Peyer's patch (tissue), 4 donors: ENCODE data around the gene GKN1. TPM values are rescaled to one million over a fixed set of nuclear protein-coding genes. Genes with fewer than 3 reads are reported as not detected.

ENCODE experiments used
- DNase-seq, 3 donors: peaks; one replicate each; pipeline ENCODE4 v3.0.0-alpha.2; 2017 to 2019
- H3K27ac ChIP-seq, 4 donors: fragments of 200-600 bp; sonication (generic); one replicate each; pipeline ENCODE4 v1.5.1; 2016 to 2019
- H3K27me3 ChIP-seq, 2 donors: fragments of 200-600 bp; sonication (generic); one replicate each; pipeline ENCODE4 v1.5.1; 2019
- H3K36me3 ChIP-seq, 3 donors: fragments of 200-600 bp; sonication (generic); one replicate each; pipeline ENCODE4 v1.5.1; 2016 to 2019
- H3K4me1 ChIP-seq, 4 donors: fragments of 200-600 bp; sonication (generic); one replicate each; pipeline ENCODE4 v1.5.1; 2016 to 2019
- H3K4me3 ChIP-seq, 4 donors: fragments of 200-600 bp; sonication (generic); 1 replicate in 3 of 4; 2 replicates in 1 of 4; pipeline ENCODE4 v1.5.1; 2016 to 2019; ENCODE audit warnings: mild to moderate bottlenecking in 1 of 4
- H3K9me3 ChIP-seq, 4 donors: fragments of 200-600 bp; sonication (generic); one replicate each; pipeline ENCODE4 v1.5.1; 2016 to 2019; ENCODE audit warnings: mild to moderate bottlenecking in 1 of 4
- POLR2A ChIP-seq, 2 donors: fragments of 450-650 bp; IDR thresholded peaks; one replicate each; pipeline ENCODE4 v1.5.1; 2017; ENCODE audit warnings: antibody characterized with exemption in 2 of 2, mild to moderate bottlenecking in 2 of 2, moderate library complexity in 2 of 2
- total RNA-seq, 4 donors: library from RNA; depleted of rRNA; stranded (reverse); fragments of >200 nt; gene quantifications; one replicate each; pipeline ENCODE4 v1.1.0, GENCODE V29; 2016
- TF ChIP-seq, protein P1 (sequence below), 6 experiments: fragments of 450-650 bp in 4 of 6; fragments of 200-600 bp in 2 of 6; sonication (generic) in 1 of 6; IDR thresholded peaks; one replicate each; pipeline ENCODE4 v1.5.1; 2017 to 2019; ENCODE audit warnings: antibody characterized with exemption in 6 of 6, mild to moderate bottlenecking in 3 of 6, moderate library complexity in 1 of 6

Gene GKN1
- total RNA-seq, 4 donors from 2014 or later = not detected

DNA sequence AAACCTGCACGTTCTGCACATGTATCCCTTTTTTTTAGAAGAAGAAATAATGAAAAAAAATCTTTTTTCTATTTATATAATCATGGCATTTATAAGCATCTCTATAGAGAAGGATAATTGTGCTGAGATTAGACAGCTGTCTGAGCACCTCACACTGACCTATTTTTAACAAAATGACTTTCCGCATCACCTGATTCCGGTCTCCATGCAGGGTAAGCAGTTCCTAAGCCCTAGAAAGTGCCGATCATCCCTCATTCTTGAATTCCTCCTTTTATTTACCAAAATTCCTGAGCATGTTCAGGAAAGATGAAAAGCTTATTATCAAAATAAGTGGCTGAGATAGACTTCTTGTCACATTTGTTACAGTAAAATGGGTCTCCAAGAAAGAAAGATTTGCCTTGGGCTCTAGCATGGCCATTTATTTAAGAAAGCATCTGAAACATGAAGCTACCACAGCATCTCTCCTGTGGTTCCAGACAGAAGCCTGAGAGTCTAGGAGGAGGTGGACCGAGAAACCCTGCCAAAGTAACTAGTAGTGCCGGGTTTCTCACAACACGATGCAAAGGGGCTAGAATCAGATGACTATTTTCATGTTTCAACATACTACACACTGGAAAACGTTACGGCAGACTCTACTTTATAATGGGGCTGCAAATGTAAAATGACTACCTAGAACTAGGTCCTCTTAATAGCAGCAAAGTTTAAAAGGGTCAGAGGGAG, 670 bp downstream of the GKN1 start:
- Histone ChIP-seq H3K4me3 (no peak overlapping the region), H3K4me1 (no peaks in the 10 kb centered on the region), H3K9me3 (no peaks in the 10 kb centered on the region), H3K36me3 (no peaks in the 10 kb centered on the region), H3K27me3 (no peaks in the 10 kb centered on the region), H3K27ac (no peak overlapping the region)
- TF ChIP-seq, protein P1, sequence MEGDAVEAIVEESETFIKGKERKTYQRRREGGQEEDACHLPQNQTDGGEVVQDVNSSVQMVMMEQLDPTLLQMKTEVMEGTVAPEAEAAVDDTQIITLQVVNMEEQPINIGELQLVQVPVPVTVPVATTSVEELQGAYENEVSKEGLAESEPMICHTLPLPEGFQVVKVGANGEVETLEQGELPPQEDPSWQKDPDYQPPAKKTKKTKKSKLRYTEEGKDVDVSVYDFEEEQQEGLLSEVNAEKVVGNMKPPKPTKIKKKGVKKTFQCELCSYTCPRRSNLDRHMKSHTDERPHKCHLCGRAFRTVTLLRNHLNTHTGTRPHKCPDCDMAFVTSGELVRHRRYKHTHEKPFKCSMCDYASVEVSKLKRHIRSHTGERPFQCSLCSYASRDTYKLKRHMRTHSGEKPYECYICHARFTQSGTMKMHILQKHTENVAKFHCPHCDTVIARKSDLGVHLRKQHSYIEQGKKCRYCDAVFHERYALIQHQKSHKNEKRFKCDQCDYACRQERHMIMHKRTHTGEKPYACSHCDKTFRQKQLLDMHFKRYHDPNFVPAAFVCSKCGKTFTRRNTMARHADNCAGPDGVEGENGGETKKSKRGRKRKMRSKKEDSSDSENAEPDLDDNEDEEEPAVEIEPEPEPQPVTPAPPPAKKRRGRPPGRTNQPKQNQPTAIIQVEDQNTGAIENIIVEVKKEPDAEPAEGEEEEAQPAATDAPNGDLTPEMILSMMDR (IDR thresholded peaks at IDR 0.05) = no peak
- no peak for TF ChIP-seq POLR2A (IDR thresholded peaks at IDR 0.05)
- no peak for DNase-seq

DNA sequence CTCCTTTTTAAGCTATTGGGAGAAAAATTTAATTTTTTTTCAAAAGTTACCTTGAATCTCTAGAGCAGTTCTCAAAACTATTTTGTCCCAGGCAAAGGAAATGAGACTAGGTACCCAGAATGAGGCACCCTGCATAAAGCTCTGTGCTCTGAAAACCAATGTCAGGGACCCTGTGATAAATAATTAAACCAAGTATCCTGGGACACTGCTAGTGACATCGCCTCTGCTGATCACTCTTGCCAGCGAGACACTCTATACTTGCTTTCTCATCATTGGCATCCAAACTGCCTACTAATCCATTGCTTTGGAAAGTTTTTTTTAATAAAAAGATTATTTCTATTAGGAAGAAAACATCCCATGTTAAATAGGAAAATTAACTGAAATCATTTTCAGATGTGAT, 1.4 kb downstream of the GKN1 start:
- no peaks in the 10 kb centered on the region for H3K36me3 ChIP-seq
- H3K4me3 ChIP-seq = no peak overlapping the region
- H3K27me3 ChIP-seq = no peaks in the 10 kb centered on the region
- H3K4me1 ChIP-seq = no peaks in the 10 kb centered on the region
- TF ChIP-seq POLR2A (IDR thresholded peaks at IDR 0.05) = no peak
- TF ChIP-seq, protein P1 (IDR thresholded peaks at IDR 0.05) = no peak
- no peaks in the 10 kb centered on the region for H3K9me3 ChIP-seq
- no peak overlapping the region for H3K27ac ChIP-seq
- DNase-seq = no peak

DNA sequence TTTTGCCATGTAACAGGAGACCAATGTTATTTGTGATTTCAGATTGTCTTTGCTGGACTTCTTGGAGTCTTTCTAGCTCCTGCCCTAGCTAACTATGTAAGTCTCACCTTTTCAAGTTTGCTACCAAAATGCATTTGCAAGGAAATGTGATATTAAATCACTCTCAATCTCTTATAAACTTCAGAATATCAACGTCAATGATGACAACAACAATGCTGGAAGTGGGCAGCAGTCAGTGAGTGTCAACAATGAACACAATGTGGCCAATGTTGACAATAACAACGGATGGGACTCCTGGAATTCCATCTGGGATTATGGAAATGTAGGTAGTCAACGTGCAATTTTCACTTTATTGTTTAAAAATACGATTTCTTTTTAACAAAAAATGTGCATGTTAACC, 3.0 kb downstream of the GKN1 start:
- no peak overlapping the region for H3K27ac ChIP-seq
- DNase-seq = no peak
- no peaks in the 10 kb centered on the region for H3K27me3 ChIP-seq
- no peaks in the 10 kb centered on the region for H3K4me1 ChIP-seq
- no peaks in the 10 kb centered on the region for H3K9me3 ChIP-seq
- H3K36me3 ChIP-seq = no peaks in the 10 kb centered on the region
- no peak for TF ChIP-seq POLR2A (IDR thresholded peaks at IDR 0.05)
- TF ChIP-seq, protein P1 (IDR thresholded peaks at IDR 0.05) = no peak
- H3K4me3 ChIP-seq = no peak overlapping the region

DNA sequence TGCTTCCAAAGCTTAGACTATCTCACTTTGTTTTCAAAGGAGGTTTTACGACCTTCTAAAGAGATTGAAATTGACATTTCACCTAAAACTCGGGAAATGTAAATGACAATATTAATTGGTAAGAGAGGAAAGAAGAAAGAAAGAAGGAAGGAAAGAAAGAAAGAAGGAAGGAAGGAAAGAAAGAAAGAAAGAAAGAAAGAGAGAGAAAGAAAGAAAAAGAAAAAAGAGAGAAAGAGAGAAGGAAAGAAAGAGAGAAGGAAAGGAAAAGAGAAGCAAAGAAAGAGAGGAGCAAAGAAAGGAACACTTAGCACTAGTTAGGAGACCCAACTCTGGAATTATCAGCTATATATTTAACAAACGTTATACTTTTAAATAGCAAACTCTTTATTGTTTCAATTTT, 3.7 kb downstream of the GKN1 start:
- Histone ChIP-seq H3K4me3 (no peak overlapping the region), H3K36me3 (no peaks in the 10 kb centered on the region), H3K4me1 (no peaks in the 10 kb centered on the region), H3K27ac (no peak overlapping the region), H3K9me3 (no peaks in the 10 kb centered on the region), H3K27me3 (no peaks in the 10 kb centered on the region)
- no peak for DNase-seq
- TF ChIP-seq, protein P1 (IDR thresholded peaks at IDR 0.05) = no peak
- no peak for TF ChIP-seq POLR2A (IDR thresholded peaks at IDR 0.05)

DNA sequence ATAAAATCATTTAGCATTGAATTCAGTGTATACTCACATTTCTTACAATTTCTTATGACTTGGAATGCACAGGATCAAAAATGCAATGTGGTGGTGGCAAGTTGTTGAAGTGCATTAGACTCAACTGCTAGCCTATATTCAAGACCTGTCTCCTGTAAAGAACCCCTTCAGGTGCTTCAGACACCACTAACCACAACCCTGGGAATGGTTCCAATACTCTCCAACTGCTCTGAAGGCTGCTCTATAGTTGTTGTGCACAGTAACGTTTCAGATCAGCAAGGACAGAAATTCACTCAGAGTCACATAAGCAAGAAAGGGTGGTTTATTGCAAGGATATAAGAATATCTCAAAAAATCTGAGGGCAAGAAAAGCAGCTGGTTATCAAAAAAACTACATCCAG, 6.5 kb downstream of the GKN1 start:
- H3K9me3 ChIP-seq = no peaks in the 10 kb centered on the region
- no peak overlapping the region for H3K4me3 ChIP-seq
- H3K27ac ChIP-seq = no peak overlapping the region
- H3K4me1 ChIP-seq = no peaks in the 10 kb centered on the region
- no peaks in the 10 kb centered on the region for H3K36me3 ChIP-seq
- no peak for TF ChIP-seq POLR2A (IDR thresholded peaks at IDR 0.05)
- TF ChIP-seq, protein P1 (IDR thresholded peaks at IDR 0.05) = no peak
- no peaks in the 10 kb centered on the region for H3K27me3 ChIP-seq
- no peak for DNase-seq
